ENCODE measurements around the gene FHL1.

- TF ChIP-seq, protein P1, sequence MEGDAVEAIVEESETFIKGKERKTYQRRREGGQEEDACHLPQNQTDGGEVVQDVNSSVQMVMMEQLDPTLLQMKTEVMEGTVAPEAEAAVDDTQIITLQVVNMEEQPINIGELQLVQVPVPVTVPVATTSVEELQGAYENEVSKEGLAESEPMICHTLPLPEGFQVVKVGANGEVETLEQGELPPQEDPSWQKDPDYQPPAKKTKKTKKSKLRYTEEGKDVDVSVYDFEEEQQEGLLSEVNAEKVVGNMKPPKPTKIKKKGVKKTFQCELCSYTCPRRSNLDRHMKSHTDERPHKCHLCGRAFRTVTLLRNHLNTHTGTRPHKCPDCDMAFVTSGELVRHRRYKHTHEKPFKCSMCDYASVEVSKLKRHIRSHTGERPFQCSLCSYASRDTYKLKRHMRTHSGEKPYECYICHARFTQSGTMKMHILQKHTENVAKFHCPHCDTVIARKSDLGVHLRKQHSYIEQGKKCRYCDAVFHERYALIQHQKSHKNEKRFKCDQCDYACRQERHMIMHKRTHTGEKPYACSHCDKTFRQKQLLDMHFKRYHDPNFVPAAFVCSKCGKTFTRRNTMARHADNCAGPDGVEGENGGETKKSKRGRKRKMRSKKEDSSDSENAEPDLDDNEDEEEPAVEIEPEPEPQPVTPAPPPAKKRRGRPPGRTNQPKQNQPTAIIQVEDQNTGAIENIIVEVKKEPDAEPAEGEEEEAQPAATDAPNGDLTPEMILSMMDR (IDR thresholded peaks at IDR 0.05), result no peak
- no peak for TF ChIP-seq POLR2AphosphoS5 (IDR thresholded peaks at IDR 0.05)
- no peak for TF ChIP-seq POLR2A (IDR thresholded peaks at IDR 0.05)
- no peak for TF ChIP-seq EP300 (IDR thresholded peaks at IDR 0.05)
Measured at GRCh38 chrX:136203438-136203837, 56.1 kb downstream of the FHL1 start.

All from sigmoid colon (tissue), 4 donors.